8988T (cell line): ENCODE data around the gene GPN3.
A peak's percentile ranks its signal among the peaks of the same experiment; 100 is the strongest.
"Not testable (repeated sequence)": the region's sequence is repeated elsewhere in the genome, so short reads cannot be mapped to it uniquely, and the experiment has no call there.

Experiments used
- DNase-seq: peaks from one replicate; pipeline ENCODE4 v3.0.0; 2011

GPN3 gene

DNA sequence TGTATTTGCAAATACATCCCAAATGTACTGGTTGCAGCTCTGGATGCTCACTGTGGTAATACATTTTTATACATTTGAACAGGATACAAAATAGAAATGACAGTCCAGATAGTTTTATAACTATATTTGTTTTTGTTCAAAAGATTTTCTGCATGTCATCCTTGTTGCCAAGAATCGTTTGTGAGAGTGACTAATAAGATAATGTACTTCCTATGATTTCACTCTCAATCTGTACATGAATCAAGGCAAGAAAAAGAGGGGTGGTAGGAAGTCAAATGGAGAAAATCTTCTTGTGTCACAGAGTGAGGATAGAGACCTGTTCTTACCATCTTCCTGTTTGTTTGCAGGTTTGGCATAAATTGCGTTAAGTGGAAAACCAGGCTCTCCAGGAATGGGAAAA, 31.8 kb downstream of the GPN3 start:
- DNase-seq, result no peak

DNA sequence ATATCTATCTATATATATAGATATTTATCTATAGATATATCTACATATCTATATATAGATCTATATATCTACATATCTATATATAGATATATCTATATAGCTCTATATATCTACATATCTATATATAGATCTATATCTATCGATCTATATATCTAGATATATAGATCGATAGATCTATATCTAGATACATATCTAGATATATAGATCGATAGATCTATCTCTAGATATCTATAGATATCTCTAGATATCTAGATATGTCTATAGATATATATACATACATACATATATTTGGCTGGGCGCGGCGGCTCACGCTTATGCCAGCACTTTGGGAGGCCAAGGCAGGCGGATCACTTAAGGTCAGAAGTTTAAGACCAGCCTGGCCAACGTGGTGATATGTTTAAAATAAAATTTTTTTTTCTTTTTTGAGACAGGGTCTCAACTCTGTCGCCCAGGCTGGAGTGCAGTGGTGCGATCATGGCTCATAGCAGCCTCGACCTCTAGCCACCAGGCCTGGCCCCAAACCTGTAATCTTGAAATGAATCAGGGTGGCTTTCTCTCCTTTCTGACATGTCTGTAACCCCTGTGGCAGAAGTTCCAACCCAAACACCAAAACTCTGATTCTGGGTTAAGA, 36.0 kb downstream of the GPN3 start:
- no peak for DNase-seq

DNA sequence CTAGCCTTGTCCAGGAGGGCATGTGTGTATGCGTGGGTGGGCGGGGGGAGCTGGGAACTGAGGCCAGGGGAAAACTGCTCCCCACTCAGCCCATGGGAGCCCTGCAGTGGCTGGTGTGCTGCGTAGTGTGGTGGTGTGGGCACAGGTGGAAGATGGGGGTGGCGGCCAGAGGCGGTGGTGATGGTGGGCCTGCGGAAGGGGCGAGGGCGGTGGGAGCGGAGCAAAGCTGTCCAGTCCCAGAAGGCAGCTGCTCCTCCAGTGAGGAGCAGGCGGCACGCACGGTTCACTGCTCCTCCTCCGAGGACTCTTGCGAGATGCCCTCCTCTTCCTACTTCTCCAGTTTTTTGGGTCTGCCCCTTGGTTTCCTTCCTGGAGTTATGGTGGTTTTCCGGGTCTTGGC, 38.4 kb downstream of the GPN3 start:
- DNase-seq, result not testable (repeated sequence)

DNA sequence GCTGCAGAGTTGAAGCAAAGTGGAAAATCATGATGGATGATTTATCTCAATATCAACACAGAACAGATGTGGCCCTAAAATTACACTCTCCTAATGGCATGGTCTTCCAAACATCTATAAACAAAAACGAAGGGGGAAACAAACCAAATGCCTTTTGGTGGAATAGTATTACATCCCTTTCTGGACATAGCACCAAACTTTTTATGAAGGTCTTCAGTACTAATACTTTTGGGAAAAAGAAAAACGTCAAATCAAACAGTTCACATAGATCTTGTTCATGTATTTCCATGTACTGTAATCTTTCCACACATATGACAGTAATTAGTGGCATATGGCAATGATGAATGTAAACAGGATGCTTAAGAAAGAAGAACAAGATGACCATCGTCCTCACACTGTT, 41.7 kb downstream of the GPN3 start:
- DNase-seq, result no peak

DNA sequence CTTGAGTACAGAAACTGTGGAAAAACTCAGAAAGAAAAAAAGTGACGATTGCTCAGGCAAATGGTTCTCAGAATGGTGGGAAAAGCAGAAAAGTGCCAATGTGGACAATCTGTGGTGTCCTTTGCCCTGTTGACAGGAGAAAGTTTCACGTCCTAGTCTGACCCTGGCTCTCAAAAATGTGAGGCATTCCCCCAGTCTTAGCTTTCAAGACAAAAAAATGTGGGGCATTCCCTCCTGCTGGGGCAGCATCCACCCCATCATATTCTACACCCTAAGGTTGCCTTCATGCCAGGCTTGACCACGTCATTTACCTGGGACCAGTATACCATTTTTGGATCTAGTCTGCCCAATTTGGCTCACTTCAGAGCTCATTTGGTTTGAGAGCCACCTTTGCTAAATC, 43.8 kb downstream of the GPN3 start:
- DNase-seq, result peak; percentile 25

DNA sequence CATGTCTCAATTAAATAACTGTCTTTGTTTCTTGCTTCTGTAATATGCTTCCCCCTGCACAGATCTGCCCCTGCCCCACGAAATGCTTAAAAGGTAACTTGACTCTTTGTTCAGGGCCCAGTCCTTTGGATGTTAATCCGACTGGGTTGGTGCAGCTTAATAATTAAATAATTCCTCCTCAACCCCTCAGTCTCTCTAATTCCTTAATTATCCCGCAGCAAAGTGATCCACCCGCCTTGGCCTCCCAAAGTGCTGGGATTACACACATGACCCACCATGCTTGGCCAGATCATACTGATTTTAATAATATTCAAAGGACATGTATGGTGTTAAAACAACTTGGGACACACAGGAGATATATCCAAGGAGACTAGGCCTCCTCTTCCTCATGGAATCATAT, 46.4 kb downstream of the GPN3 start:
- no peak for DNase-seq

DNA sequence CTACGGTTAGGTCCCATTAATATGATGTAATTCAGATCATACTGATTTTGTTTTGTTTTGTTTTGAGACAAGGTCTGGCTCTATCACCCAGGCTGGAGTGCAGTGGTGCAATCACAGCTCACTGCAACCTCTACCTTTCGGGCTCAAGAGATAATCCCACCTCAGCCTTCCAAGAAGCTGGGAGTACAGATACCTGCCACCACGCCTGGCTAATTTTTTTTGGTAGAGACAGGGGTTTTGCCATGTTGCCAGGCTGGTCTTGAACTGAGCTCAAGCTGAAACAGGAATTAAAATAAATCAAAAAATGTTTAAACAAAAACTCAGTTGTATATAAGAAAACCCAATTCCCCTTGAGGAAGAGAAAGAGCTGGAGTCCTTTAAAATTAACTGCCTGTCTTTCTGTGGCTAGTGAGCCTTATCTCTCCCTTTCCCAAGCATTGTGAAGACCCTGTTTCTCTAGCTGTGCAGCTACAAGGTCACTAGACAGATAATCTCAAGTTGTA, 46.8 kb downstream of the GPN3 start:
- no peak for DNase-seq

DNA sequence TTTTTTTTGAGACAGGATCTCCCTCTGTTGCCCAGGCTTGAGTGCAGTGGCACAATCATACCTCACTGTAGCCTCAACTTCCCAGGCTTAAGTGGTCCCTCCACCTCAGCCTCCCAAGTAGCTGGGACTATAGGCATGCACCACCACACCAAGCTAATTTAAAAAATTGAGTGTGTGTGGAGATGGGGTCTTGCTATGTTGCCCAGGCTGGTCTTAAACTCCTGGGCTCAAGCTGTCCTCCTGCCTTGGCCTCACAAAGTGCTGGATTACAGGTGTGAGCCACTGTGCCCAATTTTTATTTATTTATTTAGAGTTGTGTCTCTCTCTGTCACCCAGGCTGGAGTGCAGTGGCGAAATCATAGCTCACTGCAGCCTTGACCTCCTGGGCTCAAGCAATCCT, 47.4 kb downstream of the GPN3 start:
- not testable (repeated sequence) for DNase-seq

DNA sequence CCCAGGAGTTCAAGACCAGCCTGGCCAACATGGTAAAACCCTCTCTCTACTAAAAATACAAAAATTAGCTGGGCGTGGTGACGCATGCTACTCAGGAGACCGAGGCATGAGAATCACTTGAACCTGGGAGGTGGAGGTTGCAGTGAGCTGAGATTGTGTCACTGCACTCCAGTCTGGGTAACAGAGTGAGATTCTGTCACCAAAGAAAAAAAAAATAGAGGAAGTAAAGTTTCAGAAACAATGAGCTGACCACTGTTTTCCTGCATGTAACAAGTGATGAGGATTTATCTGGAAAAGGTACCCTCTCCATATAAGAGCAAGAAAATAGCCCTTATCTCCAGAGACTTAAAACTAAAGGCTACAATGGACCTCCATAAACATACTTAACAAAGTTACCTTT, 50.9 kb downstream of the GPN3 start:
- not testable (repeated sequence) for DNase-seq

DNA sequence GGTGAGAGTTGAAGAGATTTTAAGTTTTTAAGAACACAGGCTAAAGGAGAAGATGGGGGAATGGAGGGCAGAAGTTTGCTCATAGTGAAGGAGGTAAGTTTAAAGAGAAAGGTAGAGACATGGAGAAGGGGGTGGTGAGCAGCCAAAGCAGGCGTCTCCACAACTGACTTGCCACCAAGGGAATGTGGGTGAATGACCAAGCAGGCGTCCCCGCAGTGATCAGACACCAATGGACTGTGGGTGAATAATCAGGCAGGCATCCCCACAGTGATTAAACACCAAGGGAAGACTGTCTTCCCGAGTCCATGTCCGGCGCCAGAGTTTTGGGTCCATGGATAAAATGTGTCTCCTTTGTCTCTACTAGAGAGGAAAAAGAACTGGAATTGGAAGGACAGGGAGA, 58.0 kb downstream of the GPN3 start:
- not testable (repeated sequence) for DNase-seq

DNA sequence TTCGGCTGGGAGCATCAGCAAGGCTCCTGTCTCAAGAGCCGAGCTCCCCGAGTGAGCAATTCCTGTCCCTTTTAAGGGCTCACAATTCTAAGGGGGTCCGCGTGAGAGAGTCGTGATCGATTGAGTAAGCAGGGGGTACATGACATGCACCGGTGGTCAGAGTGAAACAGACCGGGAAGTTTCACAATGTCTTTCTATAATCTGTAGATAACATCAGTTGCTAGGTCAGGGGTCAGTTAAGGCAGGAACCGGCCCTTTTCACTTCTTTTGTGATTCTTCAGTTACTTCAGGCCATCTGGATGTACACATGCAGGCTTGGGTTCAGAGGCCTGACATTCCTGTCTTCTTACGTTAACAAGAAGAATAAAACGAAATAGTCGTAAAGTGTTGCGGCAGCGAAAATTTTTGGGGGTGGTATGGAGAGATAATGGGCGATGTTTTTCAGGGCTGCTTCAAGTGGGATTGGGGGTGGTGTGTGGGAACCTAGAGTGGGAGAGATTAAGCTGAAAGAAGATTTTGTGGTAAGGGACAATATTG, 62.9 kb downstream of the GPN3 start:
- not testable (repeated sequence) for DNase-seq

DNA sequence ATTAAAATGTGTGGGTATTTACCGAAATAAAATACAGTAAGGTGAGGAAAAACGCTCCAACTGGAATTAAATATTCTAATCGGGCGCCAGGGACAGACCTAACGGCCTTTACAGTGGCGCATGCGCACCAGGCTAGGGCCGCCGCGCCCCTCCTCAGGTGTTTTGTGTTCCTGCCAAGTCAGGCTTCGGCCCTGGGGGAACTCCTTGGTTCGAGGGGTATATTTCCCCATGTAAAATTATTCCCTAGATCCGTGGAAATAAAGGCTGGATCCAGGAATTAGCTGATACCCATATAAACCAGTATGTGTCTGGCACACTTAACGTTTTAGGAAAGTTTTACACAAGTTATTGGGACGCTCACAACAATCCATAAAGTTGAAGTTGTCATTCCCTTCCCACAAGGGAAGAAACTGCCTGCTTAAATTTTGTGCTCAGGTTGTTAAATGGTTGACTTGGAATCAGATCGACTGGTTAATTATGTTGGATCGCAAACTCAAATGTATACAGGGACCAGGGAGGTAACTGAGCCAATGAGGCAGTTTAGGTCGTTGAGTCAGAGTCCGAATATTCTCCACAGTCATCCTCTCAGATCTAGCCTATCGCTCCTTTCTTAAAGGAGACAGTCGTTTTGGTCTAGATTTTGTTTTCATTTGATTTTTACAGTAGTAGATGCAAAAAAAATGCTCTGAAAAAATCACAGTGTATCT, 63.9 kb downstream of the GPN3 start:
- DNase-seq, result peak; percentile 64

DNA sequence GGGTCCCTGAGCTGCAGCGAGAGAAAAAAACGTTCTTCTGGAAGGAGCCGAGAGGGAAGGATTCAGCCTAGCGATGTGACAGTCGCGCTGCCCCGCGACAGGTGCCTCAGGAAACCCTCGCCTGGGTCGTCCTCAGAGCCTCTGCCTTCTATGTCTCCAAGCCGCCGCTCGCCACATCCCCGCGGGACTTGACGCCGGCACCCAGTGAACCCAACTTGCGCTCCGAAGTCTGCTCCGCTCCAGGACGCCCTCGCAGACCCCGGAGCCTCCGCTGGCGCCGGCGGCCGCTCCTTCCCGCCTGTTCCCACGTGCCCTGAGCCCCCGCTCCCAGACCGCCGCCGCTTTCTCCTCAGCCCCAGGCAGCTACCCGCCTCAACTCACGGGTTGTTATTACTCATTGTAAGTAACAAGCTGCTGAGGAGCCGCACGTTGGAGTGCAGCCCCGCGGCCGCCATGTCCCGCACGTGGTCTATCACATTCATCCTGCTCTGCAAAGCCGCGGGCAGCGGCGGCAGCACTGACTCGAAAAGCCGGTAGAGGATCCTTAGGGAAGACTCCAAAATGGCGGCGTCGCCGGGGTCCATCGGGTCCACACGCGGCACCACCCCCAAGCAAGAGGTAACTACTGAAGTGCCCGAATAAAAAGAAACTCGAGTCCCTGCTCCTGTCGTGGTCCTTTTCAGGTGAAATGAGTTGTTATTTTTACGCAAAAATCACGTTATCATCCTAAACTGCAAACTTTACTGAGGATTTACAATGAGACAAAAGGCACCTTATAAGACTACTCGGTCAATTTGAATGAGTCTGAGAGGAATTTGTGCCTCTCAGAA, 64.7 kb downstream of the GPN3 start, which contains the start of gene ANAPC7:
Gene ANAPC7 (minus strand): TSS at position 563 of the 830 bp plus-strand sequence. CDS start 81 bp downstream, at position 482.
- DNase-seq, result peak; percentile 53
